HG03095 (cell line): Measurements from ENCODE around the gene PUS1.
"Not testable (repeated sequence)": the region's sequence is repeated elsewhere in the genome, so short reads cannot be mapped to it uniquely, and the experiment has no call there.

Experiments used
- ATAC-seq: cut with Tn5 transposase; IDR thresholded peaks from one replicate; pipeline ENCODE4 v1.9.1; 2021; ENCODE audit warnings: moderate library complexity; ENCODE audit not compliant: unreplicated experiment

The PUS1 gene

DNA sequence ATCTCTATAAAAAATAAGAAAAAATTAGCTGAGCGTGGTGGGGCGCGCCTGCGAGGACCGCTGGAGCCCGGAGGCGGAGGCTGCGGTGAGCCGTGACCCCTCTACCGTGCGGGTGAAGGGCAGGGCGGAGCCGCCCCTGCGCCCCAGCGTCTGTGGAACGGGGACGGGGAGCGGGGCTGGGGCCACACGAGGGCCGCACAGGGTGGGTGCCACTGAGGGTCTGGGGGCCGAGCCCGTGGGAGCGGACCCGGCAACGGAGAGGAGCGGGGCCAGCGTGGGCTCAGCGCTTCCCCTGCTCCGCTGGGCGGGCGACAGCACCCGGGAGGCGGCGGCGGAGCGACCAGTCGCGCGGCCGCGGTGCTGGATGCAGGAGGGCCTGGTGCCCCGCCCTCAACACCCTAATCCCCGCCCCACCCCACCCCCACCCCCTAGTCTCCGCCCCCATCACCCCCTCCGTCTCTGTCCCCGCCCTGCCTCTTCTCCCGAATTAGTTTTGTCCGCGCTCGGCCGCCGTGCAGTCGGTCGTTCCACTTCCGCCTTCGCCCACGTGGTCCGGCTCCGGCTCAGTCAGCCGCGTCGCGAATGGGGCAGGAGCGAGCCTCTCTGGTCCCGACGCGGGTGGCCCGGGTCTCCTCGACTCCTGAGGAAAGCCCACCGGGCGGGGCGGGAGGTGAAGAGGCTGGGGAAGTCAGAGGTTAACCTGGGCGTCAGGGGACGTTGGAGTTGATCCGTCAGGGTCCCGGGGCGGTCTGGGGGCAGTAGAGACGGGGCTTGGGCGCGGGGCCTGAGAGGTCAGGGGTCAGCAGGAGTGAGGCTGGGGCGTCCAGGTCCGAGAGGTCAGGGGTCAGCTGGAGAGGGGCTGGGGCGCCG, at the start of gene PUS1:
TSS of gene PUS1 (plus strand) at position 566 of the 870 bp plus-strand sequence. CDS start 447 bp downstream, outside the sequence.
- ATAC-seq, result peak; percentile 60

DNA sequence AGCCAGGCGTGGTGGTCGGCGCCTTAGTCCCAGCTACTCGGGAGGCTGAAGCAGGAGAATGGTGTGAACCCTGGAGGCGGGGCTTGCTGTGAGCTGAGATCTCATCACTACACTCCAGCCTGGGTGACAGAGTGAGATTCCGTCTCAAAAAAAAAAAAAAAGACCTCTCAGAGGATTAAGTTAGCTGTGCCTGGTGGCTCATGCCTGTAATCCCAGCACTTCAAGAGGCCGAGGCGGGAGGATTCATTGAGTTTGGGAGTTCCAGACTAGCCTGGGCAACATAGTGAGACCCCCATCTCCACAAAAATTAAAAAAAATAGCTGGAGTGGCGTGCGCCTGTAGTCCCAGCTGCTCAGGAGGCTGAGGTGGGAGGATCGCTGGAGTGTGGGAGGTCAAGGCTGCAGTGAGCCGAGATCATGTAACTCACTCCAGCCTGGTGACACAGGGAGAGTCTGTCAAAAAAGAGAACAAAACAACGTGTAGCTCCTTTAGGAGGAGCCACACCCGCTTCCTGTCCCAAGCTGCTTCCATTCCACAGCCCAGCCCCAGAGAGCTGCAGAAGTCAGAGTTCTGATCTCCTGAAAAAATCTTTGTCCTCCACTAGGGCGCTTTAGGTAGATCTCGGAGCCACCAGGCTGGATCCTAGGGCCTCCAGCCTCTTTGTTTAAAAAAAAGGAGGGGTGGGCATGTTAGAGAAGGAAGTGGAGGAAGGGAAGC, 46.1 kb upstream of the PUS1 start:
- no peak for ATAC-seq

DNA sequence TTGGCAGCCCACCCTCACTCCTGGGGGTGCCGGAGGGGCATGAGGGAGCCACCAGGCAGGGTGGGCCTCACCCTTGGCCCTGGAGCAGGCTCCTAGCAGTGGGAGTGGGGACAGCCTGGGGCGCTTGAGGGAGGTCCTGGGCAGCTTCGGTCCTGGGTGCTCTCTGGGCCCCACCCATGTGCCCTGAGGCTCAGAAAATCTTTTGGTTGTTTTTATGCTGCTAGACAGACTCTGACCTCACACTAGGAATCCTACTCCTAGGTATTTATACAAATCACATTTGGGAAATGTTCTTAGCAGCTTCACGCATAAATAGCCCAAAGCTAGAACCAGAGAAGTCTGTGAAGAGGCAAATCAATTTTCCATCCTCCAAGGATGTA, 45.6 kb upstream of the PUS1 start:
- ATAC-seq, result no peak

DNA sequence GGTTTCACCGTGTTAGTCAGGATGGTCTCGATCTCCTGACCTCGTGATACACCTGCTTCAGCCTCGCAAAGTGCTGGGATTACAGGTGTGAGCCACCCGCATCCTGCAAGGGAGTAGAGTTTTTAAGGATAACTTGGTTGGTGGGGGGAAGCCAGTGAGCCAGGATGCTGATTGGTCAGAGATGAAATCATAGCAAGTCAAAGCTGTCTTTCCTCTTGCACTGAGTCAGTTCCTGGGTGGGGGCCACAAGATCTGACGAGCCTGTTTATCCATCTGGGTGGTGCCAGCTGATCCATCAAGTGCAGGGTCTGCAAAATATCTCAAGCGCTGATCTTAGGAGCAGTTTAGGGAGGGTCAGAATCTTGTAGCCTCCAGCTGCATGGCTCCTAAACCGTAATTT, 44.0 kb upstream of the PUS1 start:
- not testable (repeated sequence) for ATAC-seq

DNA sequence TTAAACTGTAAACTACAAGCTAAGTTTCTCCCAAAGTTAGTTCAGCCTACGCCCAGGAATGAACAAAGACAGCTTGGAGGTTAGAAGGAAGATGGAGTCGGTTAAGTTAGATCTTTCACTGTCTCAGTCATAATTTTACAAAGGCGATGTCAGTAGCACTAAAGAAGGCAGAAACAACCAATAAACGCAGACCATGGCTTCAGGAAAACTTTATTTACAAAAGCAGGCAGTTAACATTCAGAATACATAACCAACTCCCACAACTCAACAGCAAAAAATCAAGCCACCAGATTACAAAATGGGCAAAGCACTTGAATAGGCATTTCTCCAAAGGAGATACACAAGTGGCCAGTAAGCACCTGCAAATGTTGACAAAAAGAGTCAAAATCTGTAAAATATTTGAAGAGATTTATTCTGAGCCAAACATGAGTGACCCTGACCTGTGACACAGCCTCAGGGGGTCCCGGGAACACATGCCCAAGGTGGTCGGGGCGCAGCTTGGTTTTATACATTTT, 43.5 kb upstream of the PUS1 start:
- ATAC-seq, result no peak

DNA sequence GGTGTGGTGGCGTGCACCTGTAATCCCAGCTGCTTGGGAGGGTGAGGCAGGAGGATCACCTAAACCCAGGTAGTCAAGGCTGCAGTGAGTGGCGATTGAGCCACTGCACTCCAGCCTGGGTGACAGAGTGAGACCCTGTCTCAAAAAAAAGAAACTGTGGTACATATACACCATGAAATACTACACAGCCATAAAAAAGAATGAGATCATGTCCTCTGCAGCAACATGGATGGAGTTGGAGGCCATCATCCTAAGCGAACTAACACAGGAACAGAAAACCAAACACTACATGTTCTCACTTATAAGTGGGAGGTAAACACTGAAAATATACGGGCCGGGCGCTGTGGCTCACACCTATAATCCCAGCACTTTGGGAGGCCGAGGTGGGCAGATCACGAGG, 37.4 kb upstream of the PUS1 start:
- ATAC-seq, result not testable (repeated sequence)

DNA sequence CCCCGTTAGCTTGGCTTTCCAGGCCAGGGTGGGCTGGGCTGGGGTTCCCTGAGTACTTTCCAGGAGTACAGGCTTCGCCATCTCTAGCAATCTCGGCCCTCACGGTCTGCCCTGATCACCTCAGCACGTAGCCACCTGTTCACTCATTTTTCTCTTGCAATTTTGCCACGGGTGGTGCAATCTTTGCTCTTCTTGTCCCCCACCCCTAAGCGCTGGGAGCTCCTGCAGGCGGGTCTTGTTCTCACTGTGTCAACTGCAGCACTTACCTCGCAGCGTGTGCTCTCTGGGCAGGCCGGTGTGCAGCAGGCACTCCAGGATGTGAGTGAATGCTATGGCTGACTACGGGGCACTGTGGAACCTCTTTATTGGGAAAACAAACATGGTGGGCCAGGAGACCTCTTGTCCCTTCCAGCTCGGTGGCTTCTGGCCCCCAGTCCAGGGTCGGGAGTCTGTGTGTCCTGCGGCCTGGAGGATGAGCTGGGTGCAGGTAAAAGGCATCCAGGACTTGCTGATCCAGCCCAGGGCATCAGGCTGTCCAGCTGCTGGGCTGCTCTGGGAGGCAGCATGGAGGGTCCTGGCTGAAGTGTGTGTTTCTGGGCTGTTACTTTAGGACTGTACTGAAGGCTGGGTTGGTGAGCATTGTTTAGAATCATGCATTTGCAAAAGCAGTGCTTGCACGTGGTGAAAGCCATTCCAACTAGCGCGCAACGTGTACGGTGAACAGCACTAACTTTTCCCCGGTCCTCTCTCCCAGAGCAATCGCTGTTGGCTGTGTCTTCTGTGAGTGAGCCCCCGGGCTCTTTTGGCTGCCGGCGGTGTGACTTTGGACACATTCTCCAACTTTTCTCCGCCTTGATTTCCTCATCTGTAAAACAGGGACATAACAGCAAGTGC, 36.1 kb upstream of the PUS1 start:
- ATAC-seq, result no peak

DNA sequence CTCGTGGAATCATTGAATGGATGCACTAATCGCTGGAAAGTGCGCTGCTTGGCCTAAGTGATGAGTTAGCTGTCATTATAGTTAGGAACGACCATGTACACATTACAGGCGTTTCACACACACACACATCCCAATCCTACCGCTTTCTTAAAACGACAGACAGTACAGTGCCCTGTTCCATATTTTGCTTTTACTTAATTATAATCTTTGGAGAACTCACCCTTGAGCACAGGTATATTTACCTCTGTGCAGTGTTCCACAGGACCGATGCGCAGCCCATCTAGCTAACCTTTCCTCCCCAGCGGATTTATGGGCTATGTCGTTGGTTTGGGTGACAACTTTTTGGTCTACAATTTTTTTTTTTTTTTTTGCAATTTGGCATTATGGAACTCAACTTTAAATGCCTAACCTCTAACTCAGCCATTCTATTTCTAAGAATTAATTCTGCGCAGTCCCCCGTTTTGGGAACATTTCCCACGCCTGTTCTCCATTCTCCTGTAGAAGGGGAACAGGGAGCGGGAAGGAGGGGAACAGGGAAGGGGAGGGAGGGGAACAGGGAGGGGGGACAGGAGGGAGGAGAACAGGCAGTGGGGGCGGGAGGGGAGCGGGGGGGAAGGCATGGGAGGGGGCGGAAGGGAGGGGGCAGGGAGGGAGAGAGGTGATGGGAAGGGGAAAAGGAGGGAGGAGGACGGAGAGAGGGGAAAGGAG, 35.3 kb upstream of the PUS1 start:
- no peak for ATAC-seq

DNA sequence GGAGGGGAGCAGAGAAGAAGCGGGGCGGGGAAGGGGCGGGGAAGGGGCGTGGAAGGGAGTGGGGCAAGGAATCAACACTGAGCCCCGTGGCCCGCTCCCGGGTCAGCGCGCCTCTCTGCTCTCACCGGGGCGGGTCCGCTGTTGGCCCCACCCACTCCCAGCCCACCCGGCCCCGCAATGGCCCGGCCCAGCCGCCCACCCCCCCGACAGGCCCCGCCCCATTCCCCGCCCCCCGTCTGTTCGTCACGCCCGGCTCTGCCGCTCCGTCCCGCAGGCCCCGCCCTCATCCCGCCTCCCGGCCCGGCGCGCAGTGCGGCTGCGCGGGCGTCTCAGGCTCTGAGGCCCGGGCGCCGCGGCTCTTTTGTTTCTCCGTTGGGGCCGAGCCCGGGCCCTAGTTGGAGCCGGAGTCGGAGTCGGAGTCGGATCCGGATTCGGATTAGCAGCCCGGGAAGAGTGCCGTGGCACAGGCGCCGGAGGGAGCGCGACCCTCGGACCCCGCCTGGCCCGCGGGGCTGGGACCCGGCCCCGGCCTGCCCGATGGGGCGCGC, 34.7 kb upstream of the PUS1 start, which contains the start of gene ULK1:
TSS of gene ULK1 (plus strand) at position 310 of the 548 bp plus-strand sequence. CDS start 380 bp downstream, outside the sequence.
- peak; percentile 71 for ATAC-seq

DNA sequence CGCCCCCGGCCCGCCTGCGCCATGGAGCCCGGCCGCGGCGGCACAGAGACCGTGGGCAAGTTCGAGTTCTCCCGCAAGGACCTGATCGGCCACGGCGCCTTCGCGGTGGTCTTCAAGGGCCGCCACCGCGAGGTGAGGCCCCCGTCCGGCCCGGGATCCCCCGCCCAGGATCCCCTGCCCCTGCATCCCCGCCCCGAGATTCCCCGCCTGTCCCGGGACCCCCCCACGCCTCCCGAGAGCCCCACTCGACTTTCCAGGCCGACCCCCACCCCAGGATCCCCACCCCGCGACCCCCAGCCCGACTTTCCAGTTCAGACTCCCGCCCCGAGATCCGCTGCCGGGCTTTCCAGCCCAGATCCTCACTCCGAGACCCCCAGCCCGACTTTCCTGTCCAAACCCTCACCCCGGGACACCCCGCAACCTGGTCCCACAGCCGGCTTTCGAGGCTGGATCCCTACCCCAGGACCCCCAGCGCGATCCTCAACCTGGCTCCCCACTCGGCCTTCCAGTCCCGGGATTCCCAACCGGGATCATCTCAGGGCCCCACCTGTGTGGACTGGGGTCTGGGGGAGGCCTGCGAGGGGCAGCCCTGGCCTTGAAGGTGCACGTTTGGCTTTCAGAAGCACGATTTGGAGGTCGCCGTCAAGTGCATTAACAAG, 34.0 kb upstream of the PUS1 start:
- ATAC-seq, result no peak

DNA sequence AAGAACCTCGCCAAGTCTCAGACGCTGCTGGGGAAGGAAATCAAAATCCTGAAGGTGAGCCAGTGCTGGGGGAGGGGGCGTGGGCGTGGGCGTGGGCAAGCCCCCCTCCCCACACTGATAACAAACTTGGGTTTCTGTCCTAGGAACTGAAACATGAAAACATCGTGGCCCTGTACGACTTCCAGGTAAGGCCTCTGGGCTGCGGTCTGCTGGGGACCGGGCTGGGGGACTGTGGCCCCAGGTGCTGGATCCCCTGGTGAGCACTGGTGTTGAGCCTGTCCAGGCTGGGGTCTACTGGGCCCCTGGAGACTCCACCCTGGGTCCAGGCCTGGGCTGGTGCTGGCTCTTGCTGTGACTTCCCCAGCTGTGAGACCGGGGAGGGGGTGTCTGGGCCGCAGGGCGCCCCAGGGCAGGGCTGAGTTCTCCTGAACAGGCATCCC, 33.4 kb upstream of the PUS1 start:
- ATAC-seq, result peak; percentile 11

DNA sequence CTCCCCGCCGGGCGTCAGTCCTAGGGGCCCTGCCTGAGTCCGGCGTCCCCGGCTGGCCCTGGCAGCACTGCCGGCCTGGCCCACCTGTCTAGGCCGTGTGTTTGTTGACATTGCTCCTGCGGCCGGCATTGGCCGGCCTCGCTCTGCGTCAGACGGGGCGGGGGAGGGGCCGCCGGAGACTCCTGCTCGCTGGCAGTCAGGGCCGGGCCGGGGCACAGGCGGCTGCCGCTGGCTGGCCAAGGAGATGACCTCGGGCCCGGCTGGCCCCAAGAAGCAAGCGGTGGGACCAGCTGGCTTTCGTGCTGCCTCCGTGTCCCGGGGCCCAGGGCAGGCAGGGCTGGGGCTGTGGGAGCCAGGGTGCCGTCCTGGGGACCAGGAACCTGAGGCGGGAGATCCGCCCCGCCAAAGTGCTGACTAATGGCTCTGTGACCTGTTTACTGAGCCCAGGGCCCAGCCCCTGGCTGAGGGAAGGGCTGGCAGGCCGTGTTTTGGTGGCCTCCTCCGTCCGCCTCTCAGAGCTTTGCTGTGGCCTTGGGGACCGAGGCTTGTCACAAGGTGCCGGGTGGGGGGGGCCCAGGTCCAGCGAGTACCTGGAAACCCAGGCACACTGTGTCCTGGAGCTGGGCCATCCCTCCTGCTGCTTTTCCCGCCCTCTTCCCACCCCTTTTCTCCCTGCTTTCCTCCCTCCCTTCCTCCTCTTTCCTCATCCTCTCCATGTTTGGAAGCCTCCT, 32.8 kb upstream of the PUS1 start:
- ATAC-seq, result peak; percentile 52

DNA sequence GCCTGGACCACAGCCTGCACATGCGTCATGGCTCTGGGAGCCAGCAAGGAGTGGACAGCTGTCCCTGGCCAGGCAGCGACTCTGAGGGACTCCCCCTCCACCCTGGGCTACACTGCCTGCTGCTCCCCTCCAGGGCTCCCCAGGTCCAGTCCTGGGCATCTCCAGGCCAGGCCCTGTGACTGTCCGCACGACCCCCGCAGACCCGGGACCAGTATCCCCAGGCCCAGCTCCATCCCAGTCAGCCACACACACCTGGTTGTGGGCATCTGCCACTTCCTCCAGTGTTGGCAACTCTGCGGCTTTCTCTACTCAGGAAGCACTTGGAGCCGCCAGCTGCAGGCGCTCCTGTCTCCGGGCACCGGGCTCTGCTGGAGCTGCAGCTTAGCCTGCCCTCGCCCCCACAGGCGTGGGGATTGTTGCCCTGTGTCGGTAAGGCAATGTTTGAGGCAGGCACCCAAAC, 32.2 kb upstream of the PUS1 start:
- no peak for ATAC-seq

DNA sequence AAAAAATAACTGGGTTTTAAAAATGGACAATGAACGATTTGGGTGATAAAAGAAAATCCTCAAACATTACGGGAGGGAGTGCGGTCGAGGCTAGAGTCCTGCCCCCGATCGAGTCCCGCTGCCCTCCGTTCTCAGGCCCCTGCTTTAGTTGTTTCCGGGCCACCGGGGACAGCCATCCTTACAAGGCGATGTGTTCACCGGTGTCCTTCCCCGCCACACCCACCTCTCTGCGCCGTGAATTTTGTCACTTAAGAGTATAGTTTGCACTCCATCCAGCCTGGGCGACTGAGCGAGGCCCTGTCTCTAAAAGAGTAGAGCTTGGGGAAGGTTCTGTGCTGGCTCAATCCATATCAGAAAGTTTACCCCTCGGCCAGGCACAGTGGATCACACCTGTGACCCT, 31.8 kb upstream of the PUS1 start:
- ATAC-seq, result no peak

DNA sequence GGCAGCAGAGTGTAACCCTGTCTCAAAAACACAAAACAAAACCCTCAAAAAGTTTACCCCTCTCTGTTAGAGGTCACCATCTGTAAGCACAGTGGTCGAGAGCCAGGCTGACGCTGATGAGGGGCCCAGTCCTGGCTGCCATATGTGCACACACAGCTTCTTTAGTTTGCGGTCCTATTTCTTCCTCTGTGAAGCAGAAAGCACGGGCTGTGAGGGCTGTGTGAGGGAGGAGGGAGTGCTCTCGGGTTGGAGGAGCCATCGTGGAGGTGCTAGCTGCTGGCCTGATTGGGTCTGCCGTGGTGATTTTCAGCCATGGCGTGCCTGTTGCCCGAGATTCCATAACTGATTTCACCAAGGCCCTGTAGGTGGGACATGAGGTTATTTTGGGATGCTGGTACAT, 31.2 kb upstream of the PUS1 start:
- ATAC-seq, result no peak

DNA sequence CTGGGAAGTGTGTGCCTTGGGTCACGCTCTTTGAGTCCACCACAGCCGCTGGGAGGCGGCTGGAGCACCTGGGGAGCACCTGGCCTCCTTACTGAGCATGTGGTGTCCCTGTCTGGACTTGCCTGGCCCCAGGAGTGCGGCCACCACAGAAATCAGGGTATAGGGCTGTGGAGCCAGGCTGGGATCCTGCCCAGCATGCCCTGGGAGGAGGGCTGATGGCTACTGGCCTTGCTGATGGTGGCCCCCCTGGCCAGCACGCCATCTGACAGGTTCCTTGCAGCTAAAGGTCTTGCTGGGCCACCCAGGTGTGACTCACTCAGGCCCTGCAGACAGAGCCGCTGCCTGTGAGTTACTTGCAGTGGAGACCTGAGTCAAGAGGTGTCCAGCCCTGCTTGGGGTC, 28.7 kb upstream of the PUS1 start:
- ATAC-seq, result no peak

DNA sequence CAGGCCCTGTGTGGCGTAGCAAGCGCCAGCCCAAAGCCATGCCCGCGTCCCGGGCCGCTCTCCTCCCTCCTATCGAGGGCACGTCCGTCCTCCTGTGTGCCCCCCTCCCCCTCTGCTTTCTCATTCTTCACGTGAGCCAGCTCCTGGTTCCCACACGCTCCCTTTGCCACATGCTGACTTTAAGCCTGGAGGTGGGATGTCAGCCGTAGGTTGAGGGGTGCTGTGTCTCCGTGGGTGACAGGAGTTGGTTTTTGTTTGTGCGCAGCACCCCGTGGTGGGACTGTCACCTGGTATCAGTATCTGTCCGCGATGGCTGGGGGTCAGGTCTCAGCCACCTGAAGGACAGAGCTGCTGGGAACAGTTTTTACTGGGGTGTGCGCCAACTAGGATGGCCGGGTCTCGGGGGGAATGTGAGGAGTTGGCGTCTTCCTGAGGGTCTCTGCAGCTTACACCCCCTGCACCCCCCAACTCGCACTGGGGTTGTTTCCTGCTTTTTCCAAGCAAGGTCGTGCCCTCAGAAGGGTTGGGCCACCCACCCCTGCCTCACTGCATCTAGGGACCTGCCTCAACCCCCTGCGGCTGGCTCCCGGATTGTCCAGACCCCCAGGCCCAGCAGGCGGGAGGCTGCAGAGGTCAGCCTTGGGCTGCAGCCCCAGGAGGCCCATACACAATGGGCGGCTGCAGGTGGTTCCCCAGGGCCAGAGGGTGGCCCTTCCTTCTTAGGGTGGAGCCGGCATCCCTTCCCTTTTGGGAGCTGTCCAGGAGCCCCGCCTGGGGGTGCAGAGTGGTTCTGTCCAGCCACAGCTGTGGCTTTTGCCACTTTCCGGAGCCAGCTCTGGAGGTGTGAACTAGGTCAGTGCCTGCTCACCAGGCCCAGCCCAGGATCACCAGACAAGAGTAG, 27.4 kb upstream of the PUS1 start:
- no peak for ATAC-seq
